H1 (cell line): ENCODE data around the gene IGLL1. TPM values are rescaled to one million over a fixed set of nuclear protein-coding genes. Genes with fewer than 3 reads are reported as not detected.

Experiments used
- CTCF ChIA-PET: fragments of 300-600 bp; sonication (Branson Sonifier 250); formaldehyde crosslinking; loops from one replicate; lab custom pipeline; 2021; ENCODE audit not compliant: partially characterized antibody; lab: Charles Lee
- POLR2A ChIA-PET: fragments of 300-600 bp; sonication (Branson Sonifier 250); formaldehyde crosslinking; loops from one replicate; lab custom pipeline; 2021; ENCODE audit warnings: inconsistent platforms; ENCODE audit not compliant: partially characterized antibody; lab: Charles Lee
- DNase-seq, 2 experiments: peaks; one replicate each; pipeline versions ENCODE4 v3.0.0 to v3.0.0-alpha.2; 2010 to 2022; ENCODE audit warnings: low spot score in 2 of 2, low read depth in 1 of 2, mixed read lengths in 1 of 2
- FAIRE-seq: peaks from 2 replicates; lab custom pipeline; 2011; peaks lifted over from hg19 to GRCh38; lab: Jason Lieb, UNC
- H2AFZ ChIP-seq: 2 replicates; pipeline ENCODE4 v1.8.1; 2012; ENCODE audit warnings: low read length, inconsistent platforms
- H2AK5ac ChIP-seq: 2 replicates; pipeline ENCODE4 v1.6.1; 2013; ENCODE audit warnings: low read depth, low read length
- H2BK120ac ChIP-seq: replicated peaks from 2 replicates; pipeline ENCODE3; 2013; ENCODE audit warnings: low read depth, low read length, inconsistent platforms
- H2BK12ac ChIP-seq: 2 replicates; pipeline ENCODE4 v1.6.1; 2013; ENCODE audit warnings: low read depth, low read length
- H2BK15ac ChIP-seq: 2 replicates; pipeline ENCODE4 v1.6.1; 2013; ENCODE audit warnings: low read length
- H2BK20ac ChIP-seq: 2 replicates; pipeline ENCODE4 v1.6.1; 2013; ENCODE audit warnings: low read length
- H2BK5ac ChIP-seq: 2 replicates; pipeline ENCODE4 v1.6.1; 2013; ENCODE audit warnings: low read depth, low read length
- H3K14ac ChIP-seq: 2 replicates; pipeline ENCODE4 v1.6.1; 2013; ENCODE audit warnings: inconsistent platforms; ENCODE audit not compliant: insufficient read length
- H3K18ac ChIP-seq: 2 replicates; pipeline ENCODE4 v1.6.1; 2013; ENCODE audit warnings: low read length; ENCODE audit errors: extremely low read depth
- H3K23ac ChIP-seq: 2 replicates; pipeline ENCODE4 v1.6.1; 2013; ENCODE audit warnings: inconsistent platforms; ENCODE audit not compliant: insufficient read length
- H3K23me2 ChIP-seq: 2 replicates; pipeline ENCODE4 v1.6.1; 2013; ENCODE audit warnings: low read depth, low read length
- H3K27ac ChIP-seq: 2 replicates; pipeline ENCODE4 v1.6.1; 2011; ENCODE audit warnings: low read depth, low read length, inconsistent platforms
- H3K27me3 ChIP-seq, 4 experiments: replicated peaks in 1 of 4; 1 replicate in 1 of 4; 2 replicates in 3 of 4; pipeline versions ENCODE4 v1.6.1 to v1.8.1; 2011 to 2013; ENCODE audit warnings: low read length in 3 of 4, mild to moderate bottlenecking in 3 of 4, inconsistent platforms in 2 of 4, mixed read lengths in 2 of 4, moderate library complexity in 1 of 4; ENCODE audit not compliant: control insufficient read depth in 3 of 4, insufficient read depth in 3 of 4; ENCODE audit errors: extremely low read depth in 1 of 4
- H3K36me3 ChIP-seq, 4 experiments: 2 replicates each; pipeline versions ENCODE4 v1.6.1 to v1.8.1; 2011 to 2013; ENCODE audit warnings: mild to moderate bottlenecking in 4 of 4, low read length in 3 of 4, moderate library complexity in 2 of 4, control low read depth in 1 of 4, inconsistent platforms in 1 of 4; ENCODE audit not compliant: insufficient read depth in 4 of 4, control insufficient read depth in 2 of 4
- H3K4ac ChIP-seq: replicated peaks from 2 replicates; pipeline ENCODE3; 2013; ENCODE audit warnings: low read length, low read depth, mixed read lengths, inconsistent platforms; ENCODE audit not compliant: insufficient read length
- H3K4me1 ChIP-seq, 4 experiments: replicated peaks in 1 of 4; 1 replicate in 1 of 4; 2 replicates in 3 of 4; pipeline versions ENCODE4 v1.6.1 to v1.8.1; 2011 to 2013; ENCODE audit warnings: low read length in 3 of 4, inconsistent platforms in 2 of 4, mixed read lengths in 1 of 4; ENCODE audit not compliant: insufficient read depth in 4 of 4, control insufficient read depth in 3 of 4
- H3K4me2 ChIP-seq, 2 experiments: 2 replicates each; pipeline versions ENCODE4 v1.6.1 to v1.8.1; 2011 to 2013; ENCODE audit warnings: low read depth in 2 of 2, low read length in 2 of 2, control low read depth in 1 of 2, inconsistent platforms in 1 of 2, mild to moderate bottlenecking in 1 of 2; ENCODE audit not compliant: insufficient read depth in 1 of 2
- H3K4me3 ChIP-seq, 4 experiments: fragments of 200-600, 300-600 bp in 1 of 4; sonication (generic), shearing (Covaris generic), sonication (Bioruptor Twin) in 1 of 4; 2 replicates each; pipeline versions ENCODE4 v1.5.1 to v1.8.1; 2011 to 2016; ENCODE audit warnings: low read length in 4 of 4, low read depth in 3 of 4, control low read depth in 2 of 4, inconsistent platforms in 2 of 4, mild to moderate bottlenecking in 2 of 4, mixed read lengths in 1 of 4, moderate library complexity in 1 of 4; ENCODE audit not compliant: insufficient read depth in 2 of 4; ENCODE audit errors: extremely low read depth in 1 of 4
- H3K56ac ChIP-seq: replicated peaks from 2 replicates; pipeline ENCODE3; 2013; ENCODE audit warnings: low read depth, mild to moderate bottlenecking, mixed read lengths, low read length, inconsistent platforms; ENCODE audit not compliant: insufficient read length
- H3K79me1 ChIP-seq: 2 replicates; pipeline ENCODE4 v1.6.1; 2013; ENCODE audit warnings: low read depth, low read length, control low read depth
- H3K79me2 ChIP-seq, 2 experiments: 2 replicates each; pipeline versions ENCODE4 v1.6.1 to v1.8.1; 2012 to 2013; ENCODE audit warnings: low read length in 2 of 2, mild to moderate bottlenecking in 2 of 2, inconsistent platforms in 1 of 2; ENCODE audit not compliant: insufficient read depth in 2 of 2, control insufficient read depth in 1 of 2
- H3K9ac ChIP-seq, 4 experiments: replicated peaks in 1 of 4; 1 replicate in 1 of 4; 2 replicates in 3 of 4; pipeline versions ENCODE4 v1.6.1 to v1.8.1; 2011 to 2013; ENCODE audit warnings: low read depth in 3 of 4, low read length in 3 of 4, control low read depth in 2 of 4, mild to moderate bottlenecking in 2 of 4, moderate library complexity in 2 of 4, inconsistent platforms in 1 of 4; ENCODE audit errors: extremely low read depth in 1 of 4
- H3K9me3 ChIP-seq, 2 experiments: 2 replicates each; pipeline versions ENCODE4 v1.6.1 to v1.8.1; 2012 to 2013; ENCODE audit warnings: mild to moderate bottlenecking in 2 of 2, moderate library complexity in 2 of 2, control low read depth in 1 of 2, inconsistent platforms in 1 of 2, low read depth in 1 of 2, low read length in 1 of 2, mixed read lengths in 1 of 2; ENCODE audit not compliant: insufficient read depth in 2 of 2
- H4K20me1 ChIP-seq, 2 experiments: replicated peaks in 1 of 2; 2 replicates each; pipeline versions ENCODE3 to v1.8.1; 2011 to 2013; ENCODE audit warnings: inconsistent platforms in 2 of 2, low read length in 2 of 2, mild to moderate bottlenecking in 1 of 2; ENCODE audit not compliant: insufficient read depth in 2 of 2, control insufficient read depth in 1 of 2
- H4K5ac ChIP-seq: 2 replicates; pipeline ENCODE4 v1.6.1; 2013; ENCODE audit warnings: low read length, low read depth, mixed read lengths, inconsistent platforms; ENCODE audit not compliant: insufficient read length
- H4K8ac ChIP-seq: 2 replicates; pipeline ENCODE4 v1.8.0; 2013; ENCODE audit warnings: mild to moderate bottlenecking, moderate library complexity, low read length, inconsistent platforms; ENCODE audit not compliant: insufficient read depth; ENCODE audit errors: extremely low read depth
- H4K91ac ChIP-seq: replicated peaks from 2 replicates; pipeline ENCODE3; 2013; ENCODE audit warnings: low read length, mixed read lengths, inconsistent platforms; ENCODE audit not compliant: insufficient read length
- TAF7 ChIP-seq: optimal IDR thresholded peaks from 2 replicates; pipeline ENCODE3; 2011; ENCODE audit warnings: low read depth, mild to moderate bottlenecking, inconsistent platforms, low read length, moderate library complexity, borderline replicate concordance
- WGBS, 2 experiments: shearing (Covaris generic) in 1 of 2; methylation state at CpG; one replicate each; pipeline versions ENCODE4 v1.1.6 to v1.1.7; 2013 to 2015; ENCODE audit warnings: low lambda C conversion rate in 2 of 2, mixed read lengths in 2 of 2, inconsistent platforms in 1 of 2, low coverage in 1 of 2, missing lambda C conversion rate in 1 of 2; ENCODE audit not compliant: insufficient replicate concordance in 2 of 2, insufficient coverage in 1 of 2, insufficient read length in 1 of 2; ENCODE audit errors: extremely low coverage in 1 of 2, missing lambda C conversion rate in 1 of 2; 5-methylcytosine and 5-hydroxymethylcytosine counted together
- polyA plus RNA-seq, 7 experiments: library from polyadenylated mRNA; depleted of rRNA in 3 of 7; stranded (reverse) in 5 of 7; unstranded in 2 of 7; fragments of >200 nt in 5 of 7; fragments of 200-250 nt in 2 of 7; gene quantifications; 1 replicate in 5 of 7; 2 replicates in 1 of 7; 4 replicates in 1 of 7; pipeline versions ENCODE4 v1.2.1 to v1.2.3, GENCODE V29; 2011 to 2013; ENCODE audit warnings: missing spikeins in 2 of 7, mixed read lengths in 2 of 7
- total RNA-seq: library from RNA; stranded (reverse); fragmentation: NEBNext Ultra II Directional; extraction: Animal tissue kit (Norgen Biotek cat#: 25700); gene quantifications from 2 replicates; pipeline ENCODE4 v1.2.1, GENCODE V29; 2021

The IGLL1 gene
- total and polyA plus RNA-seq, 2 of the 8 experiments (the other 6 are each of a cell fraction or from before 2014, with no cell fraction given) = not detected

DNA sequence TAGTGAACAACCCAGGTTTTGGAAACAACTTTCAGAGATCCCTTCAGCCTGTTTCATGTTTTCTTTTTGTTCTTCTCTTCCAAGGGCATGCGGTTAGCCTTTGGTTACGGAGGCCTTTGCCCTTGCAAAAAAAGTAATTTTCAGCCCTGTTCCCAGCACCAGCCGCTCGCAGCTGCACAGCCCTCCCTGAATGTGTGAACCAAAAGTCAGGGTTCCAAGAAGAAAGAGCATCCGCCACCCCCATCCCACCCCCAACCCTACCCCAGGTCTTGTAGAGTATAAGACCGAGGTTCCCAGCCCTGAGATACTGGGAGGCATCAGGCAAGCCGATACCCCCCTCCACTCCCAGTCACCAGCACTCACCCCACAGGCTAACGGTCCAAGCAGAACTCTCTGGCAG lies 56.4 kb downstream of the IGLL1 start:
- H2AFZ ChIP-seq = no peak overlapping the region
- WGBS, 2 experiments = 82% methylated on average over 7 of the region's 8 CpGs; no CpG with 5 or more reads in 1 of the 2 experiments
- peaks cover 5 to 62% (median 46%) of the 10 kb centered on the region in 4 experiments for H3K27me3 ChIP-seq
- no peak for TF ChIP-seq TAF7

More for the DNA sequence above, 56.4 kb downstream of the IGLL1 start:
- ChIA-PET CTCF (interaction anchor here (0.5 to 1.6 kb wide), 3 partner anchors 10 to 137 kb away, joined by 3 to 4 read pairs (median 3); no protein-coding TSS in a partner anchor), POLR2A (no interaction called here)
- H3K56ac ChIP-seq = no peak overlapping the region
- no peak overlapping the region for H3K4ac ChIP-seq
- no peak overlapping the region for H3K9ac ChIP-seq
- H2BK12ac ChIP-seq = no peak overlapping the region
- H3K23ac ChIP-seq = no peak overlapping the region
- no peak overlapping the region for H2BK5ac ChIP-seq
- no peak overlapping the region for H3K14ac ChIP-seq
- no peak overlapping the region for H4K5ac ChIP-seq
- H2AK5ac ChIP-seq = no peak overlapping the region
- H3K4me2 ChIP-seq = no peak overlapping the region; a peak in 1 of 4 replicates
- peaks cover 0 to 3% of the 10 kb centered on the region in 2 experiments for H4K20me1 ChIP-seq
- no peak for DNase-seq
- H3K4me1 ChIP-seq = peaks cover 0 to 11% (median 8%) of the 10 kb centered on the region in 4 experiments; a peak in 6 of 7 replicates
- H4K8ac ChIP-seq = no peak overlapping the region
- H3K79me1 ChIP-seq = no peaks in the 10 kb centered on the region
- peaks cover 10% of the 10 kb centered on the region; the same call in 1 of the 2 replicates for H3K23me2 ChIP-seq
- no peak overlapping the region for H3K18ac ChIP-seq
- no peak overlapping the region for H4K91ac ChIP-seq
- no peaks in the 10 kb centered on the region for H3K79me2 ChIP-seq
- H3K27ac ChIP-seq = no peak overlapping the region
- H2BK20ac ChIP-seq = no peak overlapping the region
- H2BK15ac ChIP-seq = no peak overlapping the region
- H3K9me3 ChIP-seq = no peaks in the 10 kb centered on the region
- H3K36me3 ChIP-seq = no peaks in the 10 kb centered on the region
- no peak overlapping the region for H2BK120ac ChIP-seq
- FAIRE-seq = no peak
- H3K4me3 ChIP-seq = no peak overlapping the region
